Measurements from ENCODE around the gene PRPF6.

Gene PRPF6

GRCh38 chr20:64065062-64065973 lies 84.4 kb downstream of the PRPF6 start:
- FAIRE-seq, result no peak

DNA sequence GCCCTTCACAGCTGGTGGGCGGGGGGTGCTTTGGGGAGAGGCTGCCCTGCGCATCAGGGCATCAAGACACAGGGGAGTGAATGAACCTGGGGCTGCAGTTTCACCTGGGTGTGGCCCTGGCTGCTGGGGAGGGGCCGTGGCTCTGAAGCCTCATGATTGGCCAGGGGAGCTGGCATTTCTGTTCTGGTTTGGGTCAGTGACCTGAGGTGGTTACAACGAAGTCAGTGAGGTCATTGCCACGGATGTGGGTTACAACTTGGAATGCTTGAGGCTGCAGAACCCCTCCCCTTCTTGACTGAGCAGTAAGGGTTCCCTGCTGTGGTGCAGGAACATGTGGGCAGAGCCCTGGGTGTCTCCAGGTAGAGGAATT lies 85.0 kb downstream of the PRPF6 start:
- no peak for FAIRE-seq

- FAIRE-seq, result no peak
Measured at GRCh38 chr20:64067005-64067632, 86.2 kb downstream of the PRPF6 start.

GRCh38 chr20:64067733-64068307 lies 86.9 kb downstream of the PRPF6 start:
- no peak for FAIRE-seq

GRCh38 chr20:64068386-64069208 lies 87.7 kb downstream of the PRPF6 start:
- FAIRE-seq, result no peak

GRCh38 chr20:64069209-64069613 lies 88.3 kb downstream of the PRPF6 start:
- no peak for FAIRE-seq

- FAIRE-seq, result no peak
Measured at GRCh38 chr20:64069614-64070243, 88.8 kb downstream of the PRPF6 start.

DNA sequence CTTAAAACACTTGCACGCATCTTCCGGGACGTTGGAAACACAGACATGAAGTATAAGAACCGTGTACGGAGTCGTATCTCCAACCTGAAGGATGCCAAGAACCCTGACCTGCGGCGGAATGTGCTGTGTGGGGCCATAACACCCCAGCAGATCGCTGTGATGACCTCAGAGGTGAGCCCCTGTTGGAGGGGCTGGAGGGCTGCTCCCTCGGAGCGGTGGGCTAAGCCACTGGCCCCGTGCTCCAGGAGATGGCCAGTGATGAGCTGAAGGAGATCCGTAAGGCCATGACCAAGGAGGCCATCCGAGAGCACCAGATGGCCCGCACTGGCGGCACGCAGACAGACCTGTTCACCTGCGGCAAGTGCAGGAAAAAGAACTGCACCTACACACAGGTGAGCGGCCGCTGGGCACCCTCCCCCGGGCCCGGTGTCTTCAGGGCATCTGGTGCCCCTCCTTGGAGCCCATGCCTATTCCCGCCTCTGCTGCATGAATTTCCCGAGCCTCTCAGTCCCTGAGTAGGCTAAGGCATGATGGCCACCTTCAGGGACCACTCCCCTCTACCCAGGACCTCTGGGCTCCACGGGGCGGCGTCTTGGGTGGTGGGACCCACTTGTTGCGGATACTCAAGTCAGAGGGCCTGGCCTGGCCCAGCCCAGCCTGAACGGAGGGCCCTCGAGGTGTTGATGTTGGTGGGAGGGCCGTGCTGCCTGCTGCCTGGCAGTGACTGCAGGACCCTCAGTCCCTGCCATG lies 89.5 kb downstream of the PRPF6 start:
- FAIRE-seq, result no peak

DNA sequence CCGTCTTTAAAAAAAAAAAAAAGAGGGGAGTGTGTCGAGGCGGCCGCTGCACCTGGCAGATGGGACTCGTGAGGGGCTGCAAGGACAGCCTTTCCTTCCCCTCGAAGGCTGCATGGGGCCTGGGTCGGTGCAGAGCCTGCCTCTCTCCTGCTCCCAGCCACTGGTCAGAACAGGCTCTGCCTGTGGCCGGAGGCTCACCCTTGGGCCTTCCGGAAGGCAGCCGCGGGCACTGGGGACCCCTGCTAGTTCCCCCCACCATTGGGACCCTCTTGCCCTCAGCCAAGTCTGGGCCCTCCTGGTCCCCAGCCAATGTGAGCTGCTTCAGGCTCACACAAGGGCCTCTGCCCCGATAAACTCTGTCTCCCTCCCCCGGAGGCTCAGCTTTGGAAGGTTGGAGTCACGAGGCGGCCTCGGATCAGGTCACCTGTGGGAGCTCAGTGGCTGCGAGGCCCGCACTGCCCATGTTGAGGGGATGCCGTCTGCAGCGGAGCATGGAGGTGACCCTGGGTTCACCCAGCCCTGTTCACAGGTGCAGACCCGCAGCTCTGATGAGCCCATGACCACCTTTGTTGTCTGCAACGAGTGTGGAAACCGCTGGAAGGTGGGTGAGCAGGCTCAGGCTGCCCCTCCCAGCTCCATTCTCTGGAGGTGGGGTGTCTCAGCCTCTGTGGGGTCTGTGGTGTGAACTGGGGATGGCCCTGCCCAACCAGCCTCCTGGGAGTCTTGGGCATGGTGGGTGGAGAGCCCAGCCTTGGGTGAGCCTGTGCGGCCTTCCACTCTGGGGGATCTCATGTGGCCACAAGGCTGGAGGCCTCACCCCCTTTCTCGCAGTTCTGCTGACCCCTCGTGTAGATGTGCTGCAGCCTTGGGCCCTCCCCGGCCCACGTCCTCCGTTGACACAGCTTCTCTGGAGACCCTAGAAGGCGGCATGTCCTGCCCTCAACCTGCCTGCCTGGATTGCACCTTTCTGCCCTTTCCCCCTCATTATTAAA lies 90.7 kb downstream of the PRPF6 start:
- no peak for FAIRE-seq

- no peak for FAIRE-seq
Measured at GRCh38 chr20:64072498-64073063, 91.6 kb downstream of the PRPF6 start.

DNA sequence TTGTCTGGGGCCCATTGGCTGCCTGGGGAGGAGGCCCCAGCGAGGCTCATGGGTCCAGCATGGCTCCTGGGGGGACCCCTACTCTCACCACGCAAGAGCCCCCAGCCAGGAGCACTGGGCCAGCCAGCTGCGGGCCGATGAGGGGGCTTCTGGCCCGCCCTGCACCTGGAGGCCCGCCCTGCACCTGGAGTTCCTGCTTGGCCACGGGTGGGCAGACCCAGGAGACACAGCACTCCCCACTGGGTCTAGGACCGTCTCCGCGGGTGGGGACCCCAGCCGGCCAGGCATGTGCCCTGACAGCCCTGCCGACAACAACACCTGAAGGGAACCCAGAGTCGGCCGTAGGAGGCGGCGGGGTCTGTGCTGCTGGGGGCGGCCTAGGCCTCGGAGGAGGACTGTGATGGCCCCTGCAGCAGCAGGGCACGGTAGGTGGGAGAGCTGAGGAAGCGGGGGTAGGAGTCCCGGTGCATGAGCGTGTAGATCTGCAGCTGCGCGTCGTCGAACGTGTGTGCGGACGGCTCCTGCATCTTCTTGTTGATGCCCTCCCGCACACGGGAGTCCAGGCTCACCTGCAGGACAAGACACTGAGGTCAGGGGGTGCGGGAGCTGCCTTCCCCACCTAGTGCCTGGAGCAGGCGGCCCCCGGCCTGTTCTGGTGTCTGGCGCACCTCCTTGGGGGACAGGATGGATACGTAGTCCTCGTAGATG lies 92.7 kb downstream of the PRPF6 start:
- FAIRE-seq, result no peak

DNA sequence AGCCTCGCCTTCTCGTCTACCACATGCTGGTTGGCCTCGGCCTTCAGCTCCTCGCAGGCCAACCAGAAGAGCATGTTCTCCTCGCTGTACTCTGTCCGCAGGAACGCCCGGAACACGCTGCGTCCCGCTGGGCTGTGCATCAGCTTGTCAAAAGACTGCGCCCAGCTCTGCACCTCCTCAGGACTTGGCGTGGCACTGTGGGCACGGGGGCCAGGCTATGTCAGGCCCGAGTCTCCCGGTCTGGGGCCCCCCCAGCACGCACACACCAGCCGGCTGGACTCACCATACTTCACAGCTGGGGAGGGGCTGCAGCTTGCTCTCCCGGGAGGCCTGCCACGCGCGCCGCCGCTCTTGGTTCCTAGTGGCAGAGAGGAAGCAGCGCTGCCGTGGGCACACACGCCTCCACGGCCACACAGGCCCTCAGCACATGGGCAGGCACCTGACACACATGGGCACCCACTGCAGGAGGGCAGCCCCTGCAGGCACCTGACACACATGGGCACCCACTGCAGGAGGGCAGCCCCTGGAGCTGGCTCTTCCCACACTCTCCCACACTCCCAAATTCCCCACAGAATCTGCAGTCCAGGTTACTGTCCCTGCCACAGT lies 93.4 kb downstream of the PRPF6 start:
- FAIRE-seq, result no peak

DNA sequence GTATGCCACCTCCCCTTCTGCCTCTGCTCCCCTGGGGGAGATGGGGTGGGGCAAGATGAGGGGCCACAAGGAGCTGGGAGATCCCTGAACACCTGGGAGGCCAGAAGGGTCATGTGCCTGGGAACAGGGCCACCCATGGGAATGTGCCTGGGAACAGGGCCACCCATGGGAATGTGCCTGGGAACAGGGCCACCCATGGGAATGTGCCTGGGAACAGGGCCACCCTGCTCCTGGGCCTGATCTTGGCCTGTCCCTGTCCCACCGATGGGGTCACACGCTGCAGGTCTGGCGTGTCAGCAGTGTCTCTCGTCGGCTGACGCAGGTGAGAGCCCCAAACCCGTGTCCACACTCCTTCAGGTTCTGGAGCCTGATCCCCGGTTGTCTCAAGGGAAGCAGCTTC lies 94.0 kb downstream of the PRPF6 start:
- no peak for FAIRE-seq

DNA sequence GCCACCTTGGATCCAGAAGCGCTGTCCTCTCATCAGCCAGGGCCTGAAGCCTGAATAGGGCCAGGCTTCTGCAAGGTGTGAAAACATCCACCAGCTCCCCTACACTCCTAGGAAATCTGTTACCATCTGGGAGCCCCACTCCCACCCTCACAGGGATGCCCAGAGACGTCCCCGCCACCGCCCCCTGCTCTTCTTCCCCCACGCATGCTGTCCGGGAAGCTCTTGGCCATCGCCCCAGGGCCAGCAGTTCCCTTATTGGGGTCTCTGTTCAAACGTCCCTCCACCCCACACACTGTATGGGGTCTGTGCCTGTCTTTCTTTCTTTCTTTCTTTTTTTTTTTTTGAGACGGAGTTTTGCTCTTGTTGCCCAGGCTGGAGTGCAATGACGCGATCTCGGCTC lies 94.6 kb downstream of the PRPF6 start:
- no peak for FAIRE-seq

- no peak for FAIRE-seq
Measured at GRCh38 chr20:64076061-64076997, 95.4 kb downstream of the PRPF6 start.

DNA sequence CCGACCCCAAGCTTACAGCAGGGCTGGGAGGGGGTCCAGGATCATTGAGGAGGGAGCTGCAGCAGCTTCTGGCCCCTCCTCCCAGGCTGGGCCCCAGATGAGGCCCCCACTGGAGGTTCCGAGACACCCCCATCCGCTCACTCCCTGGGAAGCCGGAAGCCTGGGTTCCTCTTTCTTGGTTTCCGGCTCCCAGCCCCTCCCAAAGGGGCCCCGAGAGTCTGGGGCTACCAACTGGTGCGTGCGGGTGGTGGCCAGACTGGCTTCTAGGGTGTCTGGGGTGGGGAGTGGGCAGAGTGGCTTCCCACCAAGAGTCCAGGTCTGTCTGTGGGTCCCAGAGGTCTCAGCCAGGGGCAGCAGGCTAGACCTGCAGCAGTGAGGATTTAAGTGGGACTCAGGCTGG lies 96.2 kb downstream of the PRPF6 start:
- no peak for FAIRE-seq

DNA sequence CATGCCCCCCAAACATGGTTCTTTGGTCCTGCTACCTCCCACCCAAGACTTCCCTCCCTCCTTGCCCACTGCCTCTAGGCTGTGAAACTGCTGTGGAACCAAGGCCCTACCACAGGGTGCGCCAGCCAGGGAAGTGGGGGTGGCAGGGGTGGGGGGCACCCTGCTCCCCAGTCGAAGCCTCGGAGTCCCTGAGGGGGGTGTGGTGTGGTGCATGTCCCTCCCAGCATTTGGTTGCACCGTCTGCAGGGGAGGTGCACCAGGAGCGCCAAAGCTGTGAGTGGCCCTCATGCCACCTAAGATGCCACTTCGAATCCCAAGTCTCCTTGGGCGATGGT lies 96.6 kb downstream of the PRPF6 start:
- FAIRE-seq, result no peak
